Stimulated activated CD8-positive, alpha-beta memory T cell treated with anti-CD3 and anti-CD28 coated beads, Interleukin-7, amount 100 ng/mL, for 1 hour (primary cell): ENCODE measurements around the gene COL27A1.

ENCODE experiments used
- DNase-seq, 2 donors: peaks; one replicate each; pipeline ENCODE4 v3.0.0-alpha.2; 2020; ENCODE audit warnings: low read depth in 2 of 2

COL27A1 gene

DNA sequence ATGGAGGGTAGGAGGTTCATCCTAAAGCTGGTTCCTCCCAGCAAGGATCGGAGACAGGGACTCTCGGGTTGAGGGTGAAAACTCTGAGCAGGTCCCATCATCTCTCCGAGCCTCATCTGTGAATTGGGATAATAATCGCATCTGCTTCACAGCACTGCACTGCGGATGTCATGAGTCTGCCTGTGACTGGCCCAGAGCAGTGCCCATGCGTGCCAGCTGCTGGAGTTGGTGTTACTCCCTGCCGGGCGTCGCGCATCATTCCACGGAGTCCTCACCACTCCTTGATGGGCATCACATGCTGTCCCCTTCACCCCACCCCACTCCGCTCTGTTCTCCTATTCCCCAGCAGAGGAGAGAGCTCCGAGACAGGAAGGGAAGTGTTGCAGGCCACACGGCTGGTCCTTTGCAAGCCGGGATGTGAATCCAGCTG lies 132.4 kb downstream of the COL27A1 start:
- no peak for DNase-seq

DNA sequence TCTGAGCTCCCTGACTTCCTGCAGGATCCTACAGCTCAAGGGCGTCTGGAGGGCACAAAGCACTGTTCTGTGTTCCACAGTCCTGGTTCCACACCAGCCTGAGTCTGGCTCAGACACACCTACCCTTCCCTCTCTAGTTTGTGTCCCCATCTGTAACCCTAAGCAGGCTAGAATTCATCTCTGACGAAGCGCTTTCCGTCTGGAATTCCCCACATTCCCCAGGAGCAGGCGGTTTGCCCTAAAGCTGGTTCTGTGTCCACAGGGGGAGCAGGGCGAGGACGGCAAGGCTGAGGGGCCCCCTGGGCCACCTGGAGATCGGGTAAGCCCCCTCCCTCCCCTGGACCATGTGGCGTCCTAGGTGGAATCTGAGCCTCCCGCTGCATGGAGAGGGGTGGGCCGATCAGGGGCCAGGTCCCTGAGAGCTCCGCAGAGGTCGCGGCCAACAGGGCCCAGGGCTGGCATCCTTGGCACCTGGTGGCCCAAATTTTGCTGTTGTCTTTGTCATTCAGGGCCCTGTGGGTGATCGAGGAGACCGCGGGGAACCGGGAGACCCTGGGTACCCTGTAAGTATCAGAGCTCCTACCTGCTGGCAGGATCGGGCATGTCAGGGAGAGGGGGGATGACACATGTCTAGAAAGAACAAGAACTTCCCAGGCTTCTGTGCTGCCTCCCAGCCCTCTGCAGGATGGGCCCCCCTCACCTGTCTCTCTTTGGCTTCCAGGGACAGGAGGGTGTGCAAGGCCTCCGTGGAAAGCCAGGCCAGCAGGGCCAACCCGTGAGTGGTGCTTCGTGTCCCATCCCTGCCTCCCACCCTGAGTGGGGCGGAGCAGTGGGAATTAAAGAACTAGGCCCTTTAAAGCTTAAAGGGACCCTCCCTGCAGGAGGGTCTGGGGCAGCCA lies 133.1 kb downstream of the COL27A1 start:
- DNase-seq: no peak

GRCh38 chr9:114289106-114289505 lies 133.8 kb downstream of the COL27A1 start:
- DNase-seq: no peak

GRCh38 chr9:114289571-114290481 lies 134.5 kb downstream of the COL27A1 start:
- no peak for DNase-seq

DNA sequence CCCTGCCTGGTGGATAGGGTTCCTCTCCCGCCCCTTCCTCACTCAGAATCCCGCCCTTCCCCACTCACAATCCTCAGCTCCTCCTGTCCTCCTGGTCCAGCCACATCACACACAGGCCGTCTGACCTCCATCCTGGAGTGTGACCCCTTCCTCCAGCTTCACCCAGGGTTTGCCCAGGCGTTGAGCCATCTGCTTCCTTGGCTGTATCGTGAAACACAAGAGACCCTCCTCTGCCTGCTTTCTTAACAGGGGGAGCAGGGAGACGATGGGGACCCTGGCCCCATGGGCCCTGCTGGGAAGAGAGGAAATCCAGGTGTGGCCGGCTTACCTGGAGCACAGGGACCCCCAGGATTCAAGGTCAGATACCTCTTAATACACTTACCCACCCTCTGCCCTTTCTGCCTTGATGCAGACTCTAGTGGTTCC lies 135.2 kb downstream of the COL27A1 start:
- DNase-seq: no peak

- DNase-seq: peak; percentile 45 to 59
These were observed 135.7 kb downstream of the COL27A1 start for GRCh38 chr9:114291064-114291474.

DNA sequence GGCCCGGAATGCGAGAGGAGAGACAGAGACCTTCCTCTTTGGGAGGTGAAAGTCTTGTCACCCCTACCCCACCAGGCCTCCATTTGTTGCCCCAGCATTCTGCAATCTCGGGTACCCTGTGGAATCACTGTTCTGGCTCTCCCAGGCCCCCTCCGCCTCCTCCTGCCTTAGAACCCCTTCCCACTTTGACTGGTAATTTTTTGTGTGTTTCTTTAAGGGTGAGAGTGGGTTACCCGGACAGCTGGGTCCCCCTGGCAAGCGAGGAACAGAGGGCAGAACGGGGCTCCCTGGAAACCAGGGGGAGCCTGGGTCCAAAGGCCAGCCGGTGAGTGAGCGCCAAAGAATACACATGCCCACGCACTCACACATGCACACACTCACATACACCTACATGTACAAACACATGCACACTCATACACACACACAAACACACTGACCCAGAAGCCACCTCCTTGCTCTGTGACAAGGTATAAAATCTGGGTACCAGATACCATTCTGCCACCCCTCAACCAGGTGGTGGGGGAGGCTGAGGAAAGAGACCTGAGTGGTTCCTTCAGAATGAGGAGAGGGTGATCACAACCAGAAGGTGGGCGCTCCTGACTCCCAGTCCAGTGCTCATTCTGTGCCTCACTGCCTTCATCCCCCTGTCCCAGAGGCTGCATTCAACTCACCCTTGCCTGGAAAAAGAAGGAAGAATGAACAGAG lies 136.7 kb downstream of the COL27A1 start:
- no peak for DNase-seq

DNA sequence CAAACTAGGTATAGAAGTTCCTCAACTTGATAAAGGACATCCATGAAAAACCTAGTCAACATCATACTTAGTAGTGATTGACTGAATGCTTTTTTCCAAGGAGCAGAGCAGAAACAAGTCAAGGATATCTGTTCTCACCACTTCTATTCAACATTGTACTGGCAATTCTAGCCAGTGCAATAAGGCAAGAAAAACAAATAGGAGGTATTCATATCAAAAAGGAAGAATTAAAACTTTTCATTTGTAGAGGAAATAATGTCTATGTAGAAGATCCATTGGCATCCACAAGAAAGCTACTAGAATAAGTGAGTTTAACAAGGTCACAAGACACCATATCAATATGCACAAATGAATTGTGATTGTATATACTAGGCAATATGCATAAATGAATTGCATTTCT lies 139.3 kb downstream of the COL27A1 start:
- DNase-seq: no peak

DNA sequence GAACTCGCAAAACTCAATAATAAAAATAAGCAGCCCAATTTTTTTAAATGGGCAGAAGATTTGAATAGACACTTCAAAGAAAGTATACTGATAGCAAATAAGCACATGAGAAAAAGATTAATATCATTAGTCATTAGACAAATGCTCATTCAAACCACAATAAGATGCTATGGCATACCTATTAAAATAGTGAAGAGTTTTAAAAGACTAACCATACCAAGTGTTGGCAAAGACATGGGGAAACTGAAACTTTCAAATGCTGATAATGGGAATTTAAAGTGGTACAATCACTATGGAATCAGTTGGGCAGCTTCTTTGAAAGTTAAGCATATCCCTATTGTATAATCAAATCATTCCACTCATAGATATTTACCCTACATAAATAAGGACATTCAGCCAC lies 141.0 kb downstream of the COL27A1 start:
- no peak for DNase-seq

DNA sequence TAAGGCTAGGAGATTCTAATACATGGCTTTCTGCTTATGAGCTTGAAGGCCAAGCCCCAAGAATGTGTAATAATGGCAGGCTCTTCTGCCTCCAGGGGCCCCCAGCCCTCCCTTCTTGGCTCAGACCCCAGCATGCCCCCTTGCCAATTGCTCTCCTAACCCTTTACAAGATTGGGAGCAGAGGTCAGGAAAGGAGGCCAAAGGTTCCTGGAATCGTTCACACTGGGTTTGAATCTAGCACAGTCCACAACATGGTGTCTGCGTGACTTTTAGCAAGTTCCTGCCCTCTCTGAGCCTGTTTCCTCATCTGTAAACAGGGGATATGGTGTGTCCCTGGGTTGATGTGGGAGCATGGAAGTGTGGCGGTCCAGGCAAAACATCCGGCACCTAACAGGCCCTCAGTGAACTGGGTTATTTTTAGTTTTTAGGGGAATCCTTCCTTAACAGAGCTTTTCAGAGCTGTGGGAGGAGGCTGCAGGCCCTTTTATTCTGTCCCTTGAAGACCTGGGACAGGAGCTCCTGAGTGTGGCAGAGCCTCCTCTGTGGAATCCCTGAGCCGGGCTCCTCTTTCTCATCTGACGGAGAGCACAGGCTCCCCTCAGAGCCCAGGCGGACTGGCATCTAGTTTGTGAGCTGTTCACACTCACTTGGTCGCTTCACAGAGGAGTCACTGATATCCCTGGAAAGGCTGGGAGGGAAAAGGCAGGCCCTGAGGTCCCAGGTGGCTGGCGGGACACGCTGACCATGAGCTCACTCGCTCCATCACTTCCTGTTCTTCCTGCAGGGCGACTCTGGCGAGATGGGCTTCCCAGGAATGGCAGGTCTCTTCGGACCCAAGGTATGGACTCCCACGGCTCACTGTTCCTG lies 144.2 kb downstream of the COL27A1 start:
- no peak for DNase-seq

GRCh38 chr9:114300153-114300845 lies 145.0 kb downstream of the COL27A1 start:
- no peak for DNase-seq

DNA sequence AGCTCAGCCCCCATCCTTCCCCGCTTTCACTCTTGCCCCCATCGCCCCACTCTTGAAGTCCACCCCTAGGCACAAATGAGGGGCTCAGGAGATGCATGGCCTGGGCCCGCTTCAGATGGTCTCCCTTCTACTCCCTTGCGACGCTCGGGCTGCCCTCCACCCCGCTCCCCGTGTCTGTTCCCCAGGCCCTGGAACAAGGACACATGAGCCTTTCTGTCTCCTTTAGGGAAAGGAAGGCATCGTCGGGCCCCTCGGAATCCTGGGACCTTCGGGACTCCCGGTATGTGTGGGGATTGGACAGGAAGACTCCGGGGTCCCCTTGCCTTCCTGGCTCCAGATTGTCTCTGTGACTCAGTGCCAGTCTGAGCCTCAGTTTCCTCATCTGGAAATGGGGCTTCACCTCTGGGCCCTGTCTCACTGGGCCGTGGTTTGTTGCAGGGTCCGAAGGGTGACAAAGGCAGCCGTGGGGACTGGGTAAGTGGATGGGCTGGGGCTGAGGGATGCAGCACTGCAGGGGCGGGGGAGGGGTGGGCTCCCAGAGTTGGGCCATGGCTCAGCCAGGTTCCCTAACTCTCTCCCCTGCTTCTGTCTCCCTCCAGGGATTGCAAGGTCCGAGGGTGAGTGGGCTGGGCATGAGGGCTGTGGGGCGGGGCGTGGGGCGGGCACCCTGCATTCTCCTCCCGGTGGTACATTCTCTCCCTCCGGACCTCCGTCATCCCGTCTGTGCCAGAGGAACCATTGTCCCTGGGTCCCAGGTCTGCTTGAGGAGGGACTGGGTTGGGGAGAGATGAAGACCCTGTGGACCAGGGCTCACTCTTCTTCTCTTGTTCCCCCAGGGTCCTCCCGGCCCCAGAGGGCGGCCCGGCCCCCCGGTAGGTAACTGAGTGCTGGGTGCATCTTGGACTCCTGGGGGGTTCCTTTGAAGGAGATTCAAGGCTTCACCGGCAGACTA lies 145.8 kb downstream of the COL27A1 start:
- DNase-seq: no peak

- DNase-seq: no peak
These were observed 146.6 kb downstream of the COL27A1 start for GRCh38 chr9:114301798-114302565.

DNA sequence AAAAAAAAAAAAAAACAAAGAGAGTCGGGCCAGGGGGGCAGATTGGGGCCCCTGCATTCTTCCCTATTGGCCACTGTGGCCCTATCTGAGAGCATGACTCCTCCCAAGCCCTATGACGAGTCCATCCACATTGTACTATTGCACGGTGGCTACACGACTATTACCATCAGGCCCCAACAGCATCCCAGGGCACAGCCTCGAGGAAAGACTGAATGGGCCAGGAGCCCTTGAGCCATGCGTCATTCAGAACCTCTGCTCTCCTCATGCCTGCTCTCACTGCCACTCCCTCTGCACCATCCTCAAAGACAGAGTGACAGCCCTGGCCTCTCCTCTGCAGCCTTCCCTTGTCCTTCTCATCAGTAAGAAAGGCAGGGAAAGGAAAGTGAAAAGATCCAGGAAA lies 147.4 kb downstream of the COL27A1 start:
- DNase-seq: no peak

DNA sequence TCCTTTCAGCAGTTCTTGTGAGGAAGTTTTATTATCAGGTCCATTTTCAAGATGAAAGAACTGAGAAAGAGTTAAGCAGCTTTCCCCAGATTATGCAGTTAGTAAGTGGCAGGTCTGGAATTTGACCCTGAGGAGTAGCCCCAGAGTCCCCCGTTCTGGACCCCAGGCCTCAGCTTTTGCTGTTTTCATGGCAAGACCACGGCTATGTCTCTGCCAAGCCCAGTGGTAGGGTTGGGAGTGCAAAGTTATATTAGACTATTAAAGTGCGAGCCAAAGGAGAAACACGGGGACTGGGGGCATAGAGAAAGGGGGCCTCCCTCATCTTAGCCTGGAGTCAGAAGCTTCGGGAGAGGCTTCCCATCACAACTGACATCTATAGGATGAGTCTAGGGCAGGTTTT lies 148.2 kb downstream of the COL27A1 start:
- no peak for DNase-seq

DNA sequence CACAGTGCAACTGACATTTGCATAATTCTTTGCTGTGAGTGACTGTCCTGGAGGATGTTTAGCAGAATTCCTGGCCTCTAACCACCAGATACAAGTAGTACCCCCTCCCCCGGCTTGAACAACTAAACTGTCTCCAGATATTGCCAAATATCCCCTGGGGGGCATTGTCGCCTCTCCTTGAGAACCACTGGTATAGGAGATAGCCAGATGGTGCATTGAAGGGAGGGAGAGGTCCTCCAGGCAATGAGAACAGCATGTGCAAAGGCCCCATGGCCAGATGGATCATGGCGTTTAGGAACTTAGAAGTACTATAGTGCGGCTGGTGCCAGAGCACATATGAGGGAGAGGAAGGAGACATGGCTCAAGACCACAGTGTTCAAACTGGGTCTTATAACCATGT lies 148.6 kb downstream of the COL27A1 start:
- DNase-seq: no peak

- no peak for DNase-seq
These were observed 149.3 kb downstream of the COL27A1 start for GRCh38 chr9:114304416-114305188.

GRCh38 chr9:114307899-114308267 lies 152.5 kb downstream of the COL27A1 start:
- no peak for DNase-seq
